HepG2 (cell line): ENCODE results near the gene COQ7. TPM values are rescaled to one million over a fixed set of nuclear protein-coding genes. Genes with fewer than 3 reads are reported as not detected.

Source experiments
- DRAP1 ChIP-seq: IDR thresholded peaks from 2 replicates; pipeline ENCODE4 v1.6.1; 2016; ENCODE audit warnings: missing genetic modification reagents, missing compliant biosample characterization
- EHMT2 ChIP-seq: fragments of 200-600 bp; sonication (generic); IDR thresholded peaks from 2 replicates; pipeline ENCODE4 v1.7.0; 2017; ENCODE audit warnings: antibody characterized with exemption, low read depth, low read length, borderline replicate concordance
- EP300 ChIP-seq, 3 experiments: sonication (generic) in 1 of 3; formaldehyde crosslinking in 1 of 3; IDR thresholded peaks; 2 replicates each; pipeline versions ENCODE4 v1.5.1 to v1.6.1; 2011 to 2020; ENCODE audit warnings: low read depth in 2 of 3, low read length in 2 of 3, borderline replicate concordance in 1 of 3, improper control_type of control experiment in 1 of 3, mild to moderate bottlenecking in 1 of 3, missing genetic modification reagents in 1 of 3, moderate library complexity in 1 of 3
- IKZF5 ChIP-seq: IDR thresholded peaks from 2 replicates; pipeline ENCODE4 v1.6.1; 2018; ENCODE audit warnings: missing genetic modification reagents, mild to moderate bottlenecking, missing compliant biosample characterization
- MLXIP ChIP-seq: sonication (generic); formaldehyde crosslinking; IDR thresholded peaks from 2 replicates; pipeline ENCODE4 v1.9.0; 2021; ENCODE audit warnings: missing genetic modification reagents, borderline replicate concordance
- MXI1 ChIP-seq: IDR thresholded peaks from 3 replicates; pipeline ENCODE4 v1.6.1; 2012; ENCODE audit warnings: low read depth, low read length, inconsistent platforms, borderline replicate concordance
- MYC ChIP-seq: sonication (generic); formaldehyde crosslinking; IDR thresholded peaks from 2 replicates; pipeline ENCODE4 v1.9.0; 2021; ENCODE audit warnings: missing genetic modification reagents, borderline replicate concordance
- NFE2L2 ChIP-seq: fragments of 150-350 bp; IDR thresholded peaks from 2 replicates; pipeline ENCODE4 v1.6.1; 2014; ENCODE audit warnings: low read length
- TOE1 ChIP-seq: sonication (generic); formaldehyde crosslinking; IDR thresholded peaks from 2 replicates; pipeline ENCODE4 v1.4.0; 2020; ENCODE audit warnings: mild to moderate bottlenecking, missing genetic modification reagents
- YEATS2 ChIP-seq: sonication (generic); formaldehyde crosslinking; IDR thresholded peaks from 2 replicates; pipeline ENCODE4 v1.4.0; 2020; ENCODE audit warnings: missing genetic modification reagents, borderline replicate concordance
- ZNF407 ChIP-seq: sonication (generic); formaldehyde crosslinking; IDR thresholded peaks from one replicate; pipeline ENCODE4 v1.5.1; 2020; ENCODE audit warnings: mild to moderate bottlenecking, missing genetic modification reagents; ENCODE audit errors: not compliant biosample characterization
- polyA plus RNA-seq, 8 experiments: library from polyadenylated mRNA; depleted of rRNA in 3 of 8; stranded (reverse) in 7 of 8; unstranded in 1 of 8; fragments of >200 nt; fragmentation: Illumina TruSeq in 4 of 8; extraction: Trizol in 4 of 8; gene quantifications; 2 replicates each; pipeline versions ENCODE4 v1.2.1 to v1.2.3, GENCODE V29; 2011 to 2016; ENCODE audit warnings: low read depth in 4 of 8, missing spikeins in 1 of 8, mixed read lengths in 1 of 8; ENCODE audit not compliant: insufficient read depth in 1 of 8
- total RNA-seq, 5 experiments: library from RNA; depleted of rRNA; stranded (reverse); fragments of >200 nt; fragmentation: Illumina TruSeq; extraction: Trizol; gene quantifications; 2 replicates each; pipeline ENCODE4 v1.2.3, GENCODE V29; 2016; ENCODE audit warnings: low read depth in 1 of 5

Gene COQ7
- total and polyA plus RNA-seq, 2 of the 13 experiments (the other 11 are each of a cell fraction or from before 2014, with no cell fraction given), result 20.1 to 45.7 TPM

- TF ChIP-seq ZNF407 (CRISPR knock-in tag), result peak; percentile 83
- TF ChIP-seq IKZF5 (CRISPR knock-in tag), result peak; percentile 78
- peak; percentile 82; the same call in 1 of the 2 replicates for TF ChIP-seq YEATS2 (CRISPR knock-in tag)
- no peak for TF ChIP-seq TOE1 (CRISPR knock-in tag)
- TF ChIP-seq NFE2L2, result no peak
- no peak for TF ChIP-seq EHMT2
- TF ChIP-seq MXI1, result peak; percentile 90; the same call in 2 of the 3 replicates
- TF ChIP-seq MLXIP (CRISPR knock-in tag), result 0 out of 2 replicates have a peak, but pooled peaks have one; percentile 62
- peak; percentile 29; the same call in 1 of the 2 replicates for TF ChIP-seq DRAP1 (CRISPR knock-in tag)
- TF ChIP-seq EP300 (IDR thresholded peaks at IDR 0.05; ENCODE audit: low read depth in 2 of 2, low read length in 2 of 2), result peak in 1 of 2 experiments; percentile 82; a peak in 1 of 4 replicates
- TF ChIP-seq EP300 (CRISPR knock-in tag; IDR thresholded peaks at IDR 0.05; ENCODE audit: borderline replicate concordance), result no peak
- peak; percentile 86; the same call in 1 of the 2 replicates for TF ChIP-seq MYC (CRISPR knock-in tag)
Measured at GRCh38 chr16:19067349-19068236, at the start of gene COQ7 (continued).
